Esophagus squamous epithelium (tissue), 4 donors: ENCODE data around the gene CADM1.

Experiments used
- POLR2A ChIP-seq, 4 donors: fragments of 450-650 bp; IDR thresholded peaks; one replicate each; pipeline ENCODE4 v1.6.1; 2017; ENCODE audit warnings: antibody characterized with exemption in 4 of 4, mild to moderate bottlenecking in 4 of 4, moderate library complexity in 3 of 4
- TF ChIP-seq, protein P1 (sequence below), 6 experiments: fragments of 450-650 bp in 4 of 6; fragments of 200-600 bp in 2 of 6; sonication (generic) in 2 of 6; IDR thresholded peaks; one replicate each; pipeline ENCODE4 v1.5.1; 2016 to 2019; ENCODE audit warnings: antibody characterized with exemption in 6 of 6, mild to moderate bottlenecking in 4 of 6, moderate library complexity in 4 of 6

DNA sequence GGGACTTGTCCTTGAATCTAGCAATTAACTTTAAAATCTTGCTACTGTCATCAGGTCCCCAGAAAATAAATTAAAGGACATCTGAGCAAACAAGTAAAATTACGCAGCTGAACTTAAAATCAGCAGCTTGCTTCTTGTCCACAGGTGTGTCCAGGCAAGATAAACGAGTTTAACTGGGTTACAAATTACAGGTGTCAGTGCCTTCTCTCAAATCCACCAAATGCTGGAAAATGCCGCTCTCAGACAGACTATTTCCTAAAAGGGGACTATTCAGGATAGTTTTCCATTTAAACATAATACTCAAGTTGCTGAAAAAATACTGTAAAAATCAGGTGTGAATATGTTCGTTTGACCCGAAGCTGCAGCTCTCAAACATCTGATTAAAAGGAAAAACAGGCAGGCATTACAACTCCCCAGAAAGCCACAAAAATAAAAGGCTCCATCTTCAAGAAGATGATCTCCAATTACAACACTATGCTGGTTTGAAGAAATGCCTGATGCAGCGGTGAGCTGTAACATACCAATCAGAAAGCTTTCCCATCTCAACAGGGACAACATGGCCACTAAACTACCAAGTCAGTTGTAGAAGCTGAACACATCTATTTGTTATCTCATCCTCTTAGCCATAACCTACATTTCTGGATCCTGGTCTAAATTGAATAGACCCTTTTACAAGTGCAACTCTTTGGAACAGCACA, 82.1 kb downstream of the CADM1 start:
- TF ChIP-seq, protein P1, sequence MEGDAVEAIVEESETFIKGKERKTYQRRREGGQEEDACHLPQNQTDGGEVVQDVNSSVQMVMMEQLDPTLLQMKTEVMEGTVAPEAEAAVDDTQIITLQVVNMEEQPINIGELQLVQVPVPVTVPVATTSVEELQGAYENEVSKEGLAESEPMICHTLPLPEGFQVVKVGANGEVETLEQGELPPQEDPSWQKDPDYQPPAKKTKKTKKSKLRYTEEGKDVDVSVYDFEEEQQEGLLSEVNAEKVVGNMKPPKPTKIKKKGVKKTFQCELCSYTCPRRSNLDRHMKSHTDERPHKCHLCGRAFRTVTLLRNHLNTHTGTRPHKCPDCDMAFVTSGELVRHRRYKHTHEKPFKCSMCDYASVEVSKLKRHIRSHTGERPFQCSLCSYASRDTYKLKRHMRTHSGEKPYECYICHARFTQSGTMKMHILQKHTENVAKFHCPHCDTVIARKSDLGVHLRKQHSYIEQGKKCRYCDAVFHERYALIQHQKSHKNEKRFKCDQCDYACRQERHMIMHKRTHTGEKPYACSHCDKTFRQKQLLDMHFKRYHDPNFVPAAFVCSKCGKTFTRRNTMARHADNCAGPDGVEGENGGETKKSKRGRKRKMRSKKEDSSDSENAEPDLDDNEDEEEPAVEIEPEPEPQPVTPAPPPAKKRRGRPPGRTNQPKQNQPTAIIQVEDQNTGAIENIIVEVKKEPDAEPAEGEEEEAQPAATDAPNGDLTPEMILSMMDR (IDR thresholded peaks at IDR 0.05), result no peak
- TF ChIP-seq POLR2A (IDR thresholded peaks at IDR 0.05), result no peak
